Measurements from ENCODE around the gene ZC3H7A. TPM values are rescaled to one million over a fixed set of nuclear protein-coding genes. Genes with fewer than 3 reads are reported as not detected.

Gene ZC3H7A
- total RNA-seq, 1 donor from 2014 or later = 67.5 TPM

GRCh38 chr16:11774065-11774626 lies 22.9 kb downstream of the ZC3H7A start:
- Histone ChIP-seq H3K36me3 (peaks cover 0 to 84% of the 10 kb centered on the region in 2 donors), H3K4me1 (no peaks in the 10 kb centered on the region), H3K4me3 (no peak overlapping the region), H3K9me3 (no peaks in the 10 kb centered on the region), H3K27ac (no peak overlapping the region), H3K27me3 (no peaks in the 10 kb centered on the region)
- DNase-seq (ENCODE audit: extremely low spot score in 2 of 2) = no peak
- TF ChIP-seq, protein P1, sequence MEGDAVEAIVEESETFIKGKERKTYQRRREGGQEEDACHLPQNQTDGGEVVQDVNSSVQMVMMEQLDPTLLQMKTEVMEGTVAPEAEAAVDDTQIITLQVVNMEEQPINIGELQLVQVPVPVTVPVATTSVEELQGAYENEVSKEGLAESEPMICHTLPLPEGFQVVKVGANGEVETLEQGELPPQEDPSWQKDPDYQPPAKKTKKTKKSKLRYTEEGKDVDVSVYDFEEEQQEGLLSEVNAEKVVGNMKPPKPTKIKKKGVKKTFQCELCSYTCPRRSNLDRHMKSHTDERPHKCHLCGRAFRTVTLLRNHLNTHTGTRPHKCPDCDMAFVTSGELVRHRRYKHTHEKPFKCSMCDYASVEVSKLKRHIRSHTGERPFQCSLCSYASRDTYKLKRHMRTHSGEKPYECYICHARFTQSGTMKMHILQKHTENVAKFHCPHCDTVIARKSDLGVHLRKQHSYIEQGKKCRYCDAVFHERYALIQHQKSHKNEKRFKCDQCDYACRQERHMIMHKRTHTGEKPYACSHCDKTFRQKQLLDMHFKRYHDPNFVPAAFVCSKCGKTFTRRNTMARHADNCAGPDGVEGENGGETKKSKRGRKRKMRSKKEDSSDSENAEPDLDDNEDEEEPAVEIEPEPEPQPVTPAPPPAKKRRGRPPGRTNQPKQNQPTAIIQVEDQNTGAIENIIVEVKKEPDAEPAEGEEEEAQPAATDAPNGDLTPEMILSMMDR (IDR thresholded peaks at IDR 0.05) = no peak
- TF ChIP-seq POLR2AphosphoS5 (IDR thresholded peaks at IDR 0.05; ENCODE audit: insufficient read depth in 1 of 2, low read depth in 1 of 2) = no peak
- TF ChIP-seq POLR2A (IDR thresholded peaks at IDR 0.05) = no peak
- intact Hi-C loops (cut with DNase I) = no loop called here

GRCh38 chr16:11768849-11769248 lies 28.2 kb downstream of the ZC3H7A start:
- no peak overlapping the region for H3K4me3 ChIP-seq
- H3K4me1 ChIP-seq = no peaks in the 10 kb centered on the region
- intact Hi-C loops (cut with DNase I) = no loop called here
- TF ChIP-seq, protein P1 (IDR thresholded peaks at IDR 0.05) = no peak
- TF ChIP-seq POLR2AphosphoS5 (IDR thresholded peaks at IDR 0.05; ENCODE audit: insufficient read depth in 1 of 2, low read depth in 1 of 2) (no peak), POLR2A (IDR thresholded peaks at IDR 0.05) (no peak)
- peaks cover 0 to 94% of the 10 kb centered on the region in 2 donors for H3K36me3 ChIP-seq
- no peaks in the 10 kb centered on the region for H3K27me3 ChIP-seq
- no peak overlapping the region for H3K27ac ChIP-seq
- H3K9me3 ChIP-seq = no peaks in the 10 kb centered on the region
- DNase-seq (ENCODE audit: extremely low spot score in 2 of 2) = no peak

DNA sequence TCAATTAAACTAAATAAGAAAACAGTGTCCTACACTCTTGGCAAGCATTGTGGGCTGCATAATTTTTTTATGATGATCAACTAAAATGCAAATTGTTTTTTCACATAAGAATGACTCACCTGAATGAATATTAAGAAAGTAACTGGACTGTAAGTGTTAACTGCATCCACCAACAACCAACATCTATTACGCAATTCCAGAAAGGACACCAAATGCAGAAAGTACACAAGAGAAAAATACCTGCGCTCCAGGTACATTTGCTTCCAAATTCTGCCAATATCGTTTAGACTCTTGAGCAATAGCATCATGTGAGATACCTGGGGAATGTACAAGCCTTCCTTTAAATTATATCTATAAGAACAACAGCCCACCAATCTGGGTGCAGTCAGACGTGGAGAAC lies 34.6 kb downstream of the ZC3H7A start:
- peaks cover 0 to 68% of the 10 kb centered on the region in 2 donors for H3K36me3 ChIP-seq

GRCh38 chr16:11759997-11760396 lies 37.1 kb downstream of the ZC3H7A start:
- no peaks in the 10 kb centered on the region for H3K27me3 ChIP-seq
- H3K27ac ChIP-seq = no peak overlapping the region
- H3K4me1 ChIP-seq = peaks cover 8% of the 10 kb centered on the region
- intact Hi-C loops (cut with DNase I) = no loop called here
- DNase-seq (ENCODE audit: extremely low spot score in 2 of 2) = no peak
- H3K36me3 ChIP-seq = peaks cover 0 to 62% of the 10 kb centered on the region in 2 donors
- no peaks in the 10 kb centered on the region for H3K9me3 ChIP-seq
- H3K4me3 ChIP-seq = no peak overlapping the region
- TF ChIP-seq, protein P1 (IDR thresholded peaks at IDR 0.05) = no peak
- no peak for TF ChIP-seq POLR2AphosphoS5 (IDR thresholded peaks at IDR 0.05; ENCODE audit: insufficient read depth in 1 of 2, low read depth in 1 of 2)
- no peak for TF ChIP-seq POLR2A (IDR thresholded peaks at IDR 0.05)

More for the DNA sequence above, 34.6 kb downstream of the ZC3H7A start:
- no peak overlapping the region for H3K4me3 ChIP-seq
- no peaks in the 10 kb centered on the region for H3K27me3 ChIP-seq
- TF ChIP-seq POLR2AphosphoS5 (IDR thresholded peaks at IDR 0.05; ENCODE audit: insufficient read depth in 1 of 2, low read depth in 1 of 2) (no peak), POLR2A (IDR thresholded peaks at IDR 0.05) (no peak)
- TF ChIP-seq, protein P1 (IDR thresholded peaks at IDR 0.05) = no peak
- no peak for DNase-seq (ENCODE audit: extremely low spot score in 2 of 2)
- H3K27ac ChIP-seq = no peak overlapping the region
- H3K9me3 ChIP-seq = no peaks in the 10 kb centered on the region
- peaks cover 8% of the 10 kb centered on the region for H3K4me1 ChIP-seq
- intact Hi-C loops (cut with DNase I) = no loop called here

DNA sequence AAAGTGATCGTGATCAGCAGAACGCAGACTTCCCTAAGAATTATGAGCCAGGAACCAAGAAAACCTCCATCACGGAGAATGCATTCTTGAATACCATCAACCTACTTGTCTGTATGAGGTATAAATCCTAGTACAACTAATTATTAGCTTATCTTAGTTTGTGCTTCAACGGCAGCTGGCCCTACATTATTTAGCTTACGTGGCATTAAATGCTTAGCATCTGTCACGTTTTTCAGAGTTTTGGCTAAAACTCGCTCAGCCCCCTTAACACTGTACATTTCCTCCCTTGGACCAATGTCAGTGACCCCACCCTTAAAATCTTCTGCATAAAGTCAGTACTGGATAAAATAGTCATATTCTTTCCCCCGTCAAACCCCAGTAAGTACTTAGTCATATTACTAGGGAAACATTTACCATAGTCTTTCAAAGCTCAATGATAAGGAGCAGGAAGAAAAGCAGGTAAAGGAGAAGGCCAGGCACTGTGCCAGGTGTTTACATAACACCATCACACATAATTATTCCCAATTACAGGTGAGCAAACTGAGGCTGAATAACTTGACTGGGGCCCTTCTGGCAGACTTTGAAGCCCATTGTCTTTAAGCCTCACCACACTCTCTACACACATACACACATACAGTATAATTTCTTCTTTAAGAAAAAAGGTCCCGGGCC lies 37.8 kb downstream of the ZC3H7A start:
- peaks cover 0 to 58% of the 10 kb centered on the region in 2 donors for H3K36me3 ChIP-seq
- no peaks in the 10 kb centered on the region for H3K9me3 ChIP-seq
- DNase-seq (ENCODE audit: extremely low spot score in 2 of 2) = no peak
- H3K27ac ChIP-seq = no peak overlapping the region
- H3K4me1 ChIP-seq = peaks cover 8% of the 10 kb centered on the region
- intact Hi-C loops (cut with DNase I) = no loop called here
- TF ChIP-seq, protein P1 (IDR thresholded peaks at IDR 0.05) = no peak
- TF ChIP-seq POLR2A (IDR thresholded peaks at IDR 0.05) (no peak), POLR2AphosphoS5 (IDR thresholded peaks at IDR 0.05; ENCODE audit: insufficient read depth in 1 of 2, low read depth in 1 of 2) (no peak)
- no peaks in the 10 kb centered on the region for H3K27me3 ChIP-seq
- no peak overlapping the region for H3K4me3 ChIP-seq

Measured in vagina (tissue), 2 donors.